Mesendoderm (in vitro differentiated cells): ENCODE results near the gene SCO2.

Experiments
- DNase-seq: peaks from one replicate; pipeline ENCODE4 v3.0.0; 2013
- H2AK5ac ChIP-seq: 2 replicates; pipeline ENCODE4 v1.6.1; 2013; ENCODE audit warnings: low read length, inconsistent platforms
- H2BK120ac ChIP-seq: 2 replicates; pipeline ENCODE4 v1.6.1; 2013; ENCODE audit warnings: low read depth, mild to moderate bottlenecking, low read length, moderate library complexity, mixed read lengths
- H2BK15ac ChIP-seq: replicated peaks from 2 replicates; pipeline ENCODE4 v1.6.1; 2013; ENCODE audit warnings: low read depth, mild to moderate bottlenecking, moderate library complexity
- H2BK5ac ChIP-seq: 2 replicates; pipeline ENCODE4 v1.6.1; 2013; ENCODE audit warnings: low read length, inconsistent platforms
- H3K18ac ChIP-seq: 2 replicates; pipeline ENCODE4 v1.6.1; 2013; ENCODE audit warnings: mild to moderate bottlenecking, low read length, mixed read lengths
- H3K23ac ChIP-seq: one replicate; pipeline ENCODE4 v1.6.1; 2013; ENCODE audit warnings: low read length
- H3K27ac ChIP-seq: 2 replicates; pipeline ENCODE4 v1.5.1; 2013; ENCODE audit warnings: low read depth, mild to moderate bottlenecking, inconsistent platforms, low read length, moderate library complexity
- H3K27me3 ChIP-seq: 2 replicates; pipeline ENCODE4 v1.6.1; 2013; ENCODE audit warnings: low read length, control low read depth, mild to moderate bottlenecking, inconsistent platforms; ENCODE audit not compliant: insufficient read depth, poor library complexity
- H3K36me3 ChIP-seq: 2 replicates; pipeline ENCODE4 v1.6.1; 2013; ENCODE audit warnings: low read length, inconsistent platforms; ENCODE audit not compliant: control insufficient read depth, insufficient read depth
- H3K4ac ChIP-seq: one replicate; pipeline ENCODE4 v1.6.1; 2013; ENCODE audit warnings: low read depth, mild to moderate bottlenecking, low read length, moderate library complexity
- H3K4me1 ChIP-seq: 2 replicates; pipeline ENCODE4 v1.6.1; 2013; ENCODE audit warnings: low read depth, low read length, inconsistent platforms; ENCODE audit not compliant: control insufficient read depth
- H3K4me2 ChIP-seq: 2 replicates; pipeline ENCODE4 v1.6.1; 2013; ENCODE audit warnings: low read length
- H3K4me3 ChIP-seq: 2 replicates; pipeline ENCODE4 v1.5.1; 2013; ENCODE audit warnings: mild to moderate bottlenecking, low read length
- H3K56ac ChIP-seq: one replicate; pipeline ENCODE4 v1.6.1; 2013; ENCODE audit warnings: low read length
- H3K79me1 ChIP-seq: 2 replicates; pipeline ENCODE4 v1.6.1; 2013; ENCODE audit warnings: low read length, inconsistent platforms
- H3K79me2 ChIP-seq: 2 replicates; pipeline ENCODE4 v1.6.1; 2013; ENCODE audit warnings: mild to moderate bottlenecking, low read length; ENCODE audit not compliant: control insufficient read depth, insufficient read depth
- H3K9ac ChIP-seq: 2 replicates; pipeline ENCODE4 v1.6.1; 2013; ENCODE audit warnings: low read length, inconsistent platforms
- H4K5ac ChIP-seq: one replicate; pipeline ENCODE4 v1.6.1; 2013; ENCODE audit warnings: low read length
- H4K8ac ChIP-seq: one replicate; pipeline ENCODE4 v1.6.1; 2013; ENCODE audit warnings: low read depth, mild to moderate bottlenecking, control low read depth, low read length, moderate library complexity
- WGBS: extraction: QIAGEN DNeasy Blood & Tissue Kit; methylation state at CpG from one replicate; pipeline ENCODE4 v1.1.7; 2013; ENCODE audit warnings: low lambda C conversion rate, missing lambda C conversion rate; ENCODE audit not compliant: insufficient coverage; ENCODE audit errors: extremely low coverage; 5-methylcytosine and 5-hydroxymethylcytosine counted together

SCO2 gene

DNA sequence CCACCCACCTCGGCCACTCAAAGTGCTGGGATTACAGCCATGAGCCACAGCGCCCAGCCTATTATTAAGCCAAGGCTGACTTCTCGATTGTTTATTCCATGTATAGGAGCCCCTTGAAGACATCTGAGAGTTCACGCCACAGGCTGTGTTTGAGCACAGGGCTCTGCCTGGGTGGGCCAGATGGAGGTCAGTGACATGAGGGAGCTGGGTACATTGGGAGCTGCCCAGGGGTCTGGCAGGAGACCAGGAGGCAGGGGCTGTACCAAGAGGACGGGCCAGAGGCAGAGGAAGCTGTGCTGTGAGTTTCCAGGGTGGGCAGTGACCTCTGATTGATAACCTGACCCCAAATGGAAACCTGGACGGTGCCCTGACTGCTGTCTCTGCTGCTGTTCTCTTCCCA lies 23.3 kb downstream of the SCO2 start:
- Histone ChIP-seq H3K23ac (no peak overlapping the region), H3K79me2 (peaks cover 3% of the 10 kb centered on the region), H4K5ac (no peak overlapping the region), H3K56ac (no peak overlapping the region), H3K18ac (no peak overlapping the region), H3K79me1 (peaks cover 6% of the 10 kb centered on the region), H3K9ac (no peak overlapping the region), H3K27ac (no peak overlapping the region), H2AK5ac (no peak overlapping the region), H3K4ac (no peak overlapping the region), H3K4me3 (no peak overlapping the region), H3K4me2 (no peak overlapping the region), H3K36me3 (peaks cover 2% of the 10 kb centered on the region), H3K27me3 (no peaks in the 10 kb centered on the region), H4K8ac (no peak overlapping the region), H2BK120ac (no peak overlapping the region), H3K4me1 (no peaks in the 10 kb centered on the region), H2BK15ac (no peak overlapping the region), H2BK5ac (no peak overlapping the region)
- no CpG with 5 or more reads among the region's 6 CpGs for WGBS
- no peak for DNase-seq

GRCh38 chr22:50500452-50500851 lies 24.9 kb downstream of the SCO2 start:
- Histone ChIP-seq H3K79me2 (no peaks in the 10 kb centered on the region), H4K5ac (no peak overlapping the region), H2BK120ac (no peak overlapping the region), H3K9ac (no peak overlapping the region), H2BK5ac (no peak overlapping the region), H3K23ac (no peak overlapping the region), H3K4me2 (no peak overlapping the region), H3K4me3 (no peak overlapping the region), H3K4ac (no peak overlapping the region), H3K79me1 (peaks cover 2% of the 10 kb centered on the region), H2BK15ac (no peak overlapping the region), H2AK5ac (no peak overlapping the region), H3K27me3 (no peaks in the 10 kb centered on the region), H3K27ac (no peak overlapping the region), H3K18ac (no peak overlapping the region), H4K8ac (no peak overlapping the region), H3K36me3 (peaks cover 2% of the 10 kb centered on the region), H3K4me1 (no peaks in the 10 kb centered on the region), H3K56ac (no peak overlapping the region)
- no peak for DNase-seq
- no CpG with 5 or more reads among the region's 12 CpGs for WGBS

GRCh38 chr22:50498322-50498890 lies 27.0 kb downstream of the SCO2 start:
- H4K5ac ChIP-seq: no peak overlapping the region
- H3K4me3 ChIP-seq: no peak overlapping the region
- H3K79me2 ChIP-seq: no peaks in the 10 kb centered on the region
- no peak overlapping the region for H3K27ac ChIP-seq
- no peak overlapping the region for H4K8ac ChIP-seq
- H2BK5ac ChIP-seq: no peak overlapping the region
- no peak overlapping the region for H2BK120ac ChIP-seq
- H3K4me1 ChIP-seq: no peaks in the 10 kb centered on the region
- no peak overlapping the region for H2AK5ac ChIP-seq
- no peak overlapping the region for H3K4me2 ChIP-seq
- peak; percentile 85 for DNase-seq
- H3K36me3 ChIP-seq: no peaks in the 10 kb centered on the region
- no peak overlapping the region for H3K4ac ChIP-seq
- no peak overlapping the region for H3K18ac ChIP-seq
- H3K79me1 ChIP-seq: no peaks in the 10 kb centered on the region
- H3K56ac ChIP-seq: no peak overlapping the region
- H3K23ac ChIP-seq: no peak overlapping the region
- no peak overlapping the region for H3K9ac ChIP-seq
- no peak overlapping the region for H2BK15ac ChIP-seq
- no CpG with 5 or more reads among the region's 13 CpGs for WGBS
- H3K27me3 ChIP-seq: no peaks in the 10 kb centered on the region

- no CpG with 5 or more reads among the region's 6 CpGs for WGBS
Observed at GRCh38 chr22:50497093-50497492, 28.3 kb downstream of the SCO2 start.

GRCh38 chr22:50490531-50491308 lies 34.7 kb downstream of the SCO2 start:
- Histone ChIP-seq H3K9ac (no peak overlapping the region), H4K5ac (no peak overlapping the region), H2BK120ac (no peak overlapping the region), H3K4me3 (no peak overlapping the region), H3K4me2 (no peak overlapping the region), H3K79me2 (no peaks in the 10 kb centered on the region), H3K27me3 (no peaks in the 10 kb centered on the region), H2BK15ac (no peak overlapping the region), H3K18ac (no peak overlapping the region), H3K36me3 (no peaks in the 10 kb centered on the region), H3K4me1 (no peaks in the 10 kb centered on the region), H3K4ac (no peak overlapping the region), H4K8ac (no peak overlapping the region), H3K79me1 (no peaks in the 10 kb centered on the region), H2BK5ac (no peak overlapping the region), H2AK5ac (no peak overlapping the region), H3K27ac (no peak overlapping the region), H3K56ac (no peak overlapping the region), H3K23ac (no peak overlapping the region)
- DNase-seq: no peak
- no CpG with 5 or more reads among the region's 27 CpGs for WGBS

More at GRCh38 chr22:50497093-50497492, 28.3 kb downstream of the SCO2 start:
- no peak overlapping the region for H4K8ac ChIP-seq
- no peak overlapping the region for H3K4me2 ChIP-seq
- no peak overlapping the region for H2AK5ac ChIP-seq
- no peaks in the 10 kb centered on the region for H3K79me1 ChIP-seq
- no peak overlapping the region for H3K9ac ChIP-seq
- H3K23ac ChIP-seq: no peak overlapping the region
- DNase-seq: no peak
- no peak overlapping the region for H3K4ac ChIP-seq
- H2BK15ac ChIP-seq: no peak overlapping the region
- H3K4me3 ChIP-seq: no peak overlapping the region
- H2BK120ac ChIP-seq: no peak overlapping the region
- no peak overlapping the region for H2BK5ac ChIP-seq
- no peak overlapping the region for H4K5ac ChIP-seq
- H3K56ac ChIP-seq: no peak overlapping the region
- H3K4me1 ChIP-seq: no peaks in the 10 kb centered on the region
- no peak overlapping the region for H3K18ac ChIP-seq
- H3K27ac ChIP-seq: no peak overlapping the region
- no peaks in the 10 kb centered on the region for H3K79me2 ChIP-seq
- no peaks in the 10 kb centered on the region for H3K27me3 ChIP-seq
- no peaks in the 10 kb centered on the region for H3K36me3 ChIP-seq
